Thoracic aorta (tissue), 2 donors: ENCODE measurements around the gene SERPINA3. TPM values are rescaled to one million over a fixed set of nuclear protein-coding genes. Genes with fewer than 3 reads are reported as not detected.

Experiments used
- ATAC-seq: fragments of 150-250 bp; one replicate; pipeline ENCODE4 v1.8.0; 2017; ENCODE audit warnings: low read depth; ENCODE audit not compliant: insufficient number of reproducible peaks, low FRiP score
- DNase-seq: peaks from one replicate; pipeline ENCODE4 v3.0.0-alpha.2; 2020; ENCODE audit warnings: low spot score
- H3K27ac ChIP-seq, 2 donors: fragments of 200-600 bp; sonication (generic); 1 replicate in 1 of 2; 2 replicates in 1 of 2; pipeline ENCODE4 v1.5.1; 2016; ENCODE audit warnings: mild to moderate bottlenecking in 2 of 2, moderate library complexity in 2 of 2
- H3K27me3 ChIP-seq: fragments of 200-600 bp; sonication (generic); replicated peaks from 2 replicates; pipeline ENCODE4 v1.6.0; 2016; ENCODE audit warnings: mild to moderate bottlenecking; ENCODE audit not compliant: insufficient read depth
- H3K36me3 ChIP-seq: fragments of 200-600 bp; sonication (generic); one replicate; pipeline ENCODE4 v1.5.1; 2016
- H3K4me1 ChIP-seq, 2 donors: fragments of 200-600 bp; sonication (generic); 1 replicate in 1 of 2; 2 replicates in 1 of 2; pipeline versions ENCODE4 v1.5.1 to v1.6.0; 2016; ENCODE audit warnings: low read depth in 2 of 2, mild to moderate bottlenecking in 1 of 2; ENCODE audit not compliant: control insufficient read depth in 1 of 2
- H3K4me3 ChIP-seq: fragments of 200-600 bp; sonication (generic); 2 replicates; pipeline ENCODE4 v1.5.1; 2016; ENCODE audit warnings: mild to moderate bottlenecking
- H3K9me3 ChIP-seq: fragments of 200-600 bp; sonication (generic); 2 replicates; pipeline ENCODE4 v1.5.1; 2016
- CTCF ChIP-seq: fragments of 200-600 bp; sonication (generic); IDR thresholded peaks from one replicate; pipeline ENCODE4 v1.5.1; 2019; ENCODE audit warnings: antibody characterized with exemption
- total RNA-seq, 2 donors: library from RNA; depleted of rRNA; stranded (reverse); fragments of >200 nt; gene quantifications; one replicate each; pipeline versions ENCODE4 v1.1.0 to v1.2.3, GENCODE V29; 2016

The SERPINA3 gene
- total RNA-seq, 2 donors from 2014 or later: 140 to 252 TPM

DNA sequence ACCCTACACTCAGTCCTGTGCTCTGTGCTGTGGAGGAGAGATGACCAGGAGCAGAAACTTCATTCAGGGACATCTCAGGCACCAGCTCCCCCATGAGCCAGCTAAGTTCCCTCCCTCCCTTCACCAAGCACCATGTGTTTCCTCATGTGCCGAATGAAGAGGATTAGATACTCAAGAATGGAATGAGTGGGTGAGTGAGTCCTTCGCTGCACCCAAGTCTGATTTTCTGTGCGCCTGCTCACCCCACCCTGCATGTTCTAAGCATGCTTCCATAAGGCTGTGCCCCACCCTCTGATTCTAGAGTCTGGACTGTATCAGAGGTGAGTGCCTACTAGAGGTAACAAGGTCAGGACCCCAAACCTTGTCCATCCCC lies 18.8 kb upstream of the SERPINA3 start:
- Histone ChIP-seq H3K27me3 (no peaks in the 10 kb centered on the region), H3K4me3 (no peak overlapping the region), H3K27ac (no peak overlapping the region), H3K4me1 (peaks cover 0 to 1% of the 10 kb centered on the region in 2 donors), H3K36me3 (no peaks in the 10 kb centered on the region), H3K9me3 (no peaks in the 10 kb centered on the region)
- DNase-seq (no peak), ATAC-seq (no peak)
- no peak for TF ChIP-seq CTCF

GRCh38 chr14:94593749-94594431 lies 18.3 kb upstream of the SERPINA3 start:
- ATAC-seq: no peak
- peaks cover 4 to 6% of the 10 kb centered on the region in 2 donors for H3K4me1 ChIP-seq
- no peaks in the 10 kb centered on the region for H3K36me3 ChIP-seq
- no peak for TF ChIP-seq CTCF
- H3K4me3 ChIP-seq: no peak overlapping the region
- no peak for DNase-seq
- no peak overlapping the region for H3K27ac ChIP-seq
- no peaks in the 10 kb centered on the region for H3K27me3 ChIP-seq
- H3K9me3 ChIP-seq: no peaks in the 10 kb centered on the region

- H3K27ac ChIP-seq: no peak overlapping the region
- H3K27me3 ChIP-seq: no peaks in the 10 kb centered on the region
- ATAC-seq (no peak), DNase-seq (no peak)
- no peak overlapping the region for H3K4me3 ChIP-seq
- TF ChIP-seq CTCF: no peak
- H3K4me1 ChIP-seq: peaks cover 8 to 12% of the 10 kb centered on the region in 2 donors
- H3K9me3 ChIP-seq: no peaks in the 10 kb centered on the region
- no peaks in the 10 kb centered on the region for H3K36me3 ChIP-seq
These were observed 17.8 kb upstream of the SERPINA3 start for GRCh38 chr14:94594441-94594840.

- Histone ChIP-seq H3K4me1 (peaks cover 17 to 27% of the 10 kb centered on the region in 2 donors), H3K4me3 (no peak overlapping the region), H3K36me3 (no peaks in the 10 kb centered on the region), H3K27ac (no peak overlapping the region), H3K27me3 (no peaks in the 10 kb centered on the region), H3K9me3 (no peaks in the 10 kb centered on the region)
- no peak for TF ChIP-seq CTCF
- DNase-seq (no peak), ATAC-seq (no peak)
These were observed 16.3 kb upstream of the SERPINA3 start for GRCh38 chr14:94595912-94596311.

GRCh38 chr14:94596361-94596760 lies 15.8 kb upstream of the SERPINA3 start:
- Histone ChIP-seq H3K9me3 (no peaks in the 10 kb centered on the region), H3K4me3 (no peak overlapping the region), H3K27me3 (no peaks in the 10 kb centered on the region), H3K36me3 (no peaks in the 10 kb centered on the region), H3K27ac (no peak overlapping the region), H3K4me1 (peaks cover 17 to 31% of the 10 kb centered on the region in 2 donors)
- ATAC-seq: no peak
- no peak for DNase-seq
- no peak for TF ChIP-seq CTCF
